ENCODE data around the gene VOPP1.

Gene VOPP1

GRCh38 chr7:55521512-55521911 is 50.8 kb downstream of the VOPP1 start:
- no peaks in the 10 kb centered on the region for H3K27me3 ChIP-seq (ENCODE audit: insufficient read depth, low read length, poor library complexity, severe bottlenecking)
- no peaks in the 10 kb centered on the region for H3K9me3 ChIP-seq (ENCODE audit: insufficient read depth, low read depth, low read length)
- peaks cover 51% of the 10 kb centered on the region for H4K20me1 ChIP-seq (ENCODE audit: insufficient read depth, low read length, poor library complexity, severe bottlenecking)
- no peak overlapping the region for H3K9ac ChIP-seq (ENCODE audit: low read depth, low read length, poor library complexity, severe bottlenecking)
- no peak overlapping the region for H2AFZ ChIP-seq (ENCODE audit: low read length)
- peaks cover 51% of the 10 kb centered on the region for H3K79me2 ChIP-seq (ENCODE audit: insufficient read depth, low read length)
- peaks cover 40% of the 10 kb centered on the region; the same call in 1 of the 2 replicates for H3K36me3 ChIP-seq (ENCODE audit: insufficient read depth, low read length)
- H3K4me3 ChIP-seq (ENCODE audit: low read length, poor library complexity, severe bottlenecking), result no peak overlapping the region
- H3K4me1 ChIP-seq (ENCODE audit: insufficient read depth, low read length, poor library complexity, severe bottlenecking), result no peaks in the 10 kb centered on the region
- no peaks in the 10 kb centered on the region for H3F3A ChIP-seq (ENCODE audit: low read depth)
- TF ChIP-seq, protein P1, sequence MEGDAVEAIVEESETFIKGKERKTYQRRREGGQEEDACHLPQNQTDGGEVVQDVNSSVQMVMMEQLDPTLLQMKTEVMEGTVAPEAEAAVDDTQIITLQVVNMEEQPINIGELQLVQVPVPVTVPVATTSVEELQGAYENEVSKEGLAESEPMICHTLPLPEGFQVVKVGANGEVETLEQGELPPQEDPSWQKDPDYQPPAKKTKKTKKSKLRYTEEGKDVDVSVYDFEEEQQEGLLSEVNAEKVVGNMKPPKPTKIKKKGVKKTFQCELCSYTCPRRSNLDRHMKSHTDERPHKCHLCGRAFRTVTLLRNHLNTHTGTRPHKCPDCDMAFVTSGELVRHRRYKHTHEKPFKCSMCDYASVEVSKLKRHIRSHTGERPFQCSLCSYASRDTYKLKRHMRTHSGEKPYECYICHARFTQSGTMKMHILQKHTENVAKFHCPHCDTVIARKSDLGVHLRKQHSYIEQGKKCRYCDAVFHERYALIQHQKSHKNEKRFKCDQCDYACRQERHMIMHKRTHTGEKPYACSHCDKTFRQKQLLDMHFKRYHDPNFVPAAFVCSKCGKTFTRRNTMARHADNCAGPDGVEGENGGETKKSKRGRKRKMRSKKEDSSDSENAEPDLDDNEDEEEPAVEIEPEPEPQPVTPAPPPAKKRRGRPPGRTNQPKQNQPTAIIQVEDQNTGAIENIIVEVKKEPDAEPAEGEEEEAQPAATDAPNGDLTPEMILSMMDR (conservative IDR thresholded peaks at IDR 0.05; ENCODE audit: low read length), result no peak
- TF ChIP-seq EZH2phosphoT487 (IDR thresholded peaks at IDR 0.05; ENCODE audit: borderline replicate concordance), result no peak
- no peak overlapping the region for H3K4me2 ChIP-seq (ENCODE audit: low read depth, low read length, poor library complexity, severe bottlenecking)
- no peaks in the 10 kb centered on the region for H3K9me2 ChIP-seq (replicated peaks; ENCODE audit: low read depth, low read length)

- no peak overlapping the region for H3K4me2 ChIP-seq (ENCODE audit: low read depth, low read length, poor library complexity, severe bottlenecking)
- no peaks in the 10 kb centered on the region for H3K27me3 ChIP-seq (ENCODE audit: insufficient read depth, low read length, poor library complexity, severe bottlenecking)
- H2AFZ ChIP-seq (ENCODE audit: low read length), result no peak overlapping the region
- H3K4me1 ChIP-seq (ENCODE audit: insufficient read depth, low read length, poor library complexity, severe bottlenecking), result no peaks in the 10 kb centered on the region
- H4K20me1 ChIP-seq (ENCODE audit: insufficient read depth, low read length, poor library complexity, severe bottlenecking), result peaks cover 42% of the 10 kb centered on the region
- no peaks in the 10 kb centered on the region for H3F3A ChIP-seq (ENCODE audit: low read depth)
- H3K36me3 ChIP-seq (ENCODE audit: insufficient read depth, low read length), result peaks cover 46% of the 10 kb centered on the region; the same call in 1 of the 2 replicates
- H3K9me3 ChIP-seq (ENCODE audit: insufficient read depth, low read depth, low read length), result no peaks in the 10 kb centered on the region
- TF ChIP-seq EZH2phosphoT487 (IDR thresholded peaks at IDR 0.05; ENCODE audit: borderline replicate concordance), result no peak
- TF ChIP-seq, protein P1 (conservative IDR thresholded peaks at IDR 0.05; ENCODE audit: low read length), result no peak
- H3K79me2 ChIP-seq (ENCODE audit: insufficient read depth, low read length), result peaks cover 42% of the 10 kb centered on the region
- H3K4me3 ChIP-seq (ENCODE audit: low read length, poor library complexity, severe bottlenecking), result no peak overlapping the region
- no peaks in the 10 kb centered on the region for H3K9me2 ChIP-seq (replicated peaks; ENCODE audit: low read depth, low read length)
- H3K9ac ChIP-seq (ENCODE audit: low read depth, low read length, poor library complexity, severe bottlenecking), result no peak overlapping the region
Observed at GRCh38 chr7:55520426-55521140, 51.7 kb downstream of the VOPP1 start.

GRCh38 chr7:55518836-55519235 is 53.5 kb downstream of the VOPP1 start:
- Histone ChIP-seq H3K9ac (ENCODE audit: low read depth, low read length, poor library complexity, severe bottlenecking) (no peak overlapping the region), H2AFZ (ENCODE audit: low read length) (no peak overlapping the region), H3K4me3 (ENCODE audit: low read length, poor library complexity, severe bottlenecking) (no peak overlapping the region), H3K4me2 (ENCODE audit: low read depth, low read length, poor library complexity, severe bottlenecking) (no peak overlapping the region), H3K9me3 (ENCODE audit: insufficient read depth, low read depth, low read length) (no peaks in the 10 kb centered on the region), H3K79me2 (ENCODE audit: insufficient read depth, low read length) (peaks cover 24% of the 10 kb centered on the region), H3K36me3 (ENCODE audit: insufficient read depth, low read length) (peaks cover 59% of the 10 kb centered on the region; the same call in 1 of the 2 replicates), H3K9me2 (replicated peaks; ENCODE audit: low read depth, low read length) (no peaks in the 10 kb centered on the region), H4K20me1 (ENCODE audit: insufficient read depth, low read length, poor library complexity, severe bottlenecking) (peaks cover 30% of the 10 kb centered on the region), H3K27me3 (ENCODE audit: insufficient read depth, low read length, poor library complexity, severe bottlenecking) (no peaks in the 10 kb centered on the region), H3K4me1 (ENCODE audit: insufficient read depth, low read length, poor library complexity, severe bottlenecking) (no peaks in the 10 kb centered on the region), H3F3A (ENCODE audit: low read depth) (no peaks in the 10 kb centered on the region)
- no peak for TF ChIP-seq EZH2phosphoT487 (IDR thresholded peaks at IDR 0.05; ENCODE audit: borderline replicate concordance)
- TF ChIP-seq, protein P1 (conservative IDR thresholded peaks at IDR 0.05; ENCODE audit: low read length), result no peak
